ENCODE results near the gene TSHR. TPM values are rescaled to one million over a fixed set of nuclear protein-coding genes. Genes with fewer than 3 reads are reported as not detected.
"Not testable (repeated sequence)": the region's sequence is repeated elsewhere in the genome, so short reads cannot be mapped to it uniquely, and the experiment has no call there.

The TSHR gene
- total RNA-seq, 2 donors from 2014 or later = not detected

GRCh38 chr14:80946187-80946586 lies 9.2 kb upstream of the TSHR start:
- intact Hi-C loops (cut with DNase I) = no loop called here
- no peak for DNase-seq
- no peak for ATAC-seq

- DNase-seq (no peak), ATAC-seq (no peak)
- intact Hi-C loops (cut with DNase I) = no loop called here
Measured at GRCh38 chr14:80946797-80947196, 8.6 kb upstream of the TSHR start.

- intact Hi-C loops (cut with DNase I) = no loop called here
- ATAC-seq = no peak
- DNase-seq = no peak
Measured at GRCh38 chr14:80948291-80948690, 7.1 kb upstream of the TSHR start.

GRCh38 chr14:80951491-80951890 lies 3.9 kb upstream of the TSHR start:
- ATAC-seq = no peak
- DNase-seq = no peak
- intact Hi-C loops (cut with DNase I) = loop anchor here in 1 of 2 donors (10.0 kb wide), 1 partner anchor 493 kb away; no protein-coding TSS in a partner anchor

- not testable (repeated sequence) for ATAC-seq, DNase-seq
- intact Hi-C loops (cut with DNase I) = loop anchor here in 1 of 2 donors (10.0 kb wide), 1 partner anchor 492 kb away; no protein-coding TSS in a partner anchor
Measured at GRCh38 chr14:80953211-80953610, 2.2 kb upstream of the TSHR start.

GRCh38 chr14:80954687-80955299 lies 628 bp upstream of the TSHR start:
- peak; percentile 94 to 96 for ATAC-seq
- intact Hi-C loops (cut with DNase I) = loop anchor here in 1 of 2 donors (1.0 to 10.0 kb wide), 2 partner anchors 33 to 490 kb away; no protein-coding TSS in a partner anchor
- peak; percentile 79 for DNase-seq

GRCh38 chr14:80956102-80956501 lies 681 bp downstream of the TSHR start:
- DNase-seq = no peak
- ATAC-seq = no peak
- intact Hi-C loops (cut with DNase I) = loop anchor here in 1 of 2 donors (10.0 kb wide), 1 partner anchor 489 kb away; no protein-coding TSS in a partner anchor

- intact Hi-C loops (cut with DNase I) = loop anchor here in 1 of 2 donors (10.0 kb wide), 1 partner anchor 488 kb away; no protein-coding TSS in a partner anchor
- ATAC-seq (no peak), DNase-seq (no peak)
Measured at GRCh38 chr14:80956922-80957321, 1.5 kb downstream of the TSHR start.

DNA sequence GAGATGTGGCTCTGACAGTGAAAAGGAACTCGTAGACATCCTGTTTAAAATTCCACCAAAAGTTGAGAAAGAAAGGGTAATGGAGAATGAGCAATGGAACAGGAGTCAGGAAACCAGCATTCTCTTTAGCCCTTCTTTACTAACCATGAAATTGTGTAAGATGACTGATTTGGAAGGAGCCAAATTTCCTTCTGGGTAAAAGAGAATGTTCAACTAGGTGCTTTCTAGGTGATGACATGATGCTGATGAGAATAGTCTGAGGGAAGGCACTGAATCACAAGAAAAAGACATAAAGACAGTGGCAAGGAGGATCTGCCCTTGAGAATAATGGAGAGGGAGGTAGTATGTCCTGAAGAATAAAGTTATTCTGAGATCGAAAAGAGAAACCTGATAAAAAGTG lies 2.2 kb downstream of the TSHR start:
- intact Hi-C loops (cut with DNase I) = loop anchor here in 1 of 2 donors (10.0 kb wide), 1 partner anchor 487 kb away; no protein-coding TSS in a partner anchor
- ATAC-seq = no peak

GRCh38 chr14:80958226-80958625 lies 2.8 kb downstream of the TSHR start:
- no peak for ATAC-seq
- intact Hi-C loops (cut with DNase I) = loop anchor here in 1 of 2 donors (10.0 kb wide), 1 partner anchor 487 kb away; no protein-coding TSS in a partner anchor
- no peak for DNase-seq

More for the DNA sequence above, 2.2 kb downstream of the TSHR start:
- DNase-seq = no peak

DNA sequence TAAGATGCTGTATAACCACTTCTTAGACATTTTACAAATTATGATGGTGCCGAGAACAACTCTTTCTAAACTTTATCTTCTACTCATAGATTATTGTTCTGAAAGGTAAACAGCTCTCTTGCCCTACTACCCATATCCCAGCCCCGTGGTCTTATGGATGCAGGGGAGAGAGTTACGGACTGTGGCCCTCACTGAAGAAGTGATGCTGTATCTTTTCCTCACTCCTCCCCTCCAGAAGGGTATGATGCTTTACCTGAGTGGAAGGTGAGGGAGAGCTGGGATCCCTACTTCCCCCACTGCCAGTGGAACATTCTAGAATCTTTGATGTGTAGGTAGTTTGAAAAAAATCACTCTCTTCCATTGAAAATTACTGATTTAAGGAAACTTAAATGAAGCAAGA lies 3.5 kb downstream of the TSHR start:
- intact Hi-C loops (cut with DNase I) = loop anchor here in 1 of 2 donors (10.0 kb wide), 1 partner anchor 486 kb away; no protein-coding TSS in a partner anchor
- ATAC-seq = no peak
- no peak for DNase-seq

GRCh38 chr14:80959496-80959895 lies 4.1 kb downstream of the TSHR start:
- ATAC-seq (peak in 1 of 2 donors; percentile 21), DNase-seq (no peak)
- intact Hi-C loops (cut with DNase I) = loop anchor here in 1 of 2 donors (10.0 kb wide), 1 partner anchor 485 kb away; no protein-coding TSS in a partner anchor

- ATAC-seq (no peak), DNase-seq (no peak)
- intact Hi-C loops (cut with DNase I) = no loop called here
Measured at GRCh38 chr14:80965037-80965436, 9.6 kb downstream of the TSHR start.

DNA sequence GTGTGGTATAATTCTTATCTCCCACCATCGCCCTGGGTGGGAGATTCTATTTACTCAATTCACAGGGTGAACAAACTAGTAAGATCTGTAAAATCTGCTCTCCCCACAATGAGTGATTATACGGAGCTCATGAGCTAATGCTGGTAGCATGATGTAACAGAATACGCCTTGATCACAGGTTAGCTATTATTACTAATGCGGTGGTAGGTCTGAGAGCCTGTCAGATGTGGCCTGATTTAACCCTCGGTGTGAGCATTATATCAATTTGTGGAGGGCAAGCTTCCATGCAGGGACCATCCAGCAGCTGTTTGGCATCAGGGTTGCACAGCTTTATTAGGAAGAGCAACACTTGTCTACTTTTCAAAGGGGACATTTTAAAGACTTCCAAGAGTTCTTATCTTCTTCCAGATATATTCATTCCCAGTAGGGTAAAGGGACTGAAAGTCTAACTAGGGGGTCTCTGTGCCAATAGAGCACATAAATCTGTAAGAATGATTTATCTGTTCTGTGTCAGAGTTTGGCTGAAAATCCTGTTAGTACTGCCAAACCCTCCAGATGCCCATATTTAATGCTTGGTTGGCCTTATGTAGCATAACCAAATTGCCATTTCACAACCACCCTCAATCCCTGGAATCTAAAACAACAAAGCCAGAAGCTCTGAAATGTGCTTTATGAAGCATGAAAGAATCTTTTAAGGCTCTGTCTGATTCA lies 18.7 kb downstream of the TSHR start:
- ATAC-seq (no peak), DNase-seq (no peak)
- intact Hi-C loops (cut with DNase I) = no loop called here

- no peak for ATAC-seq
- DNase-seq = no peak
- intact Hi-C loops (cut with DNase I) = no loop called here
Measured at GRCh38 chr14:80974679-80975078, 19.3 kb downstream of the TSHR start.

DNA sequence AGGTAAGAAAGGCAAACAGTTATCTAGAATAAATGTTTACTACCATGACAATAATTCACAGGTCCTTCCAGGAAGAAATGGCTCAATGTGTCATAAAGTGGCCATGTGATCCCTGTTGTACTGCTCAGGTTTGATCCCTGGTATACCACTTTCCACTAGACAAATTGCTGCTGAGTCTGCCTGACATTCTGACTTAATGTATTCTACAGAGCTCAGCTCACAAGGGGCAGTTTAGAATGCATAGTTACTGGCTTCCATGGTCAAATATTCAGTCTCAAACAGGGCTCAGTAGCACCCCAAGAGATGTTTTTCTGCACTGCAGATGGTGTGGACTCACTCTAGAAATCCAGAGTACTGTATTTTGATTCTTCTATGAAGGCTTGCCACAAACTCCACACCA lies 21.8 kb downstream of the TSHR start:
- ATAC-seq (no peak), DNase-seq (no peak)
- intact Hi-C loops (cut with DNase I) = no loop called here

- no peak for ATAC-seq
- intact Hi-C loops (cut with DNase I) = no loop called here
- DNase-seq = no peak
Measured at GRCh38 chr14:80978403-80978802, 23.0 kb downstream of the TSHR start.

GRCh38 chr14:80979951-80980350 lies 24.5 kb downstream of the TSHR start:
- DNase-seq (no peak), ATAC-seq (no peak)
- intact Hi-C loops (cut with DNase I) = no loop called here

GRCh38 chr14:80981156-80981555 lies 25.7 kb downstream of the TSHR start:
- intact Hi-C loops (cut with DNase I) = no loop called here
- no peak for ATAC-seq
- DNase-seq = no peak

- no peak for DNase-seq
- ATAC-seq = no peak
- intact Hi-C loops (cut with DNase I) = no loop called here
Measured at GRCh38 chr14:80981673-80982072, 26.3 kb downstream of the TSHR start.
